Muscle layer of colon (tissue), 2 donors: ENCODE results near the gene SLC1A7.

Experiments used
- H3K27ac ChIP-seq: one replicate; pipeline ENCODE4 v1.7.0; 2013; ENCODE audit warnings: low read depth, mild to moderate bottlenecking, low read length, moderate library complexity
- H3K27me3 ChIP-seq, 2 donors: one replicate each; pipeline ENCODE4 v1.7.0; 2013; ENCODE audit warnings: low read length in 2 of 2, mild to moderate bottlenecking in 2 of 2; ENCODE audit not compliant: insufficient read depth in 2 of 2, control insufficient read depth in 1 of 2
- H3K36me3 ChIP-seq: one replicate; pipeline ENCODE4 v1.7.0; 2013; ENCODE audit warnings: mild to moderate bottlenecking, low read length; ENCODE audit not compliant: insufficient read depth
- H3K4me1 ChIP-seq: one replicate; pipeline ENCODE4 v1.7.0; 2013; ENCODE audit warnings: mild to moderate bottlenecking, low read length; ENCODE audit not compliant: insufficient read depth
- H3K4me3 ChIP-seq, 2 donors: one replicate each; pipeline ENCODE4 v1.7.0; 2013; ENCODE audit warnings: low read length in 2 of 2, low read depth in 1 of 2, mild to moderate bottlenecking in 1 of 2, moderate library complexity in 1 of 2
- H3K9ac ChIP-seq: one replicate; pipeline ENCODE4 v1.7.0; 2013; ENCODE audit warnings: low read length
- H3K9me3 ChIP-seq: one replicate; pipeline ENCODE4 v1.7.0; 2013; ENCODE audit warnings: mild to moderate bottlenecking, low read length
- donor health status: abdominal sarcoma.
- donor health status: Adenocarcinoma of cecum.

Gene SLC1A7

GRCh38 chr1:53130878-53131589 is 11.4 kb downstream of the SLC1A7 start:
- H3K27me3 ChIP-seq = no peaks in the 10 kb centered on the region
- H3K27ac ChIP-seq = peak overlapping the region; percentile 94
- no peak overlapping the region for H3K4me3 ChIP-seq
- H3K36me3 ChIP-seq = no peaks in the 10 kb centered on the region
- H3K9me3 ChIP-seq = no peaks in the 10 kb centered on the region
- H3K4me1 ChIP-seq = peaks cover 78% of the 10 kb centered on the region
- peak overlapping the region; percentile 42 for H3K9ac ChIP-seq

- H3K4me1 ChIP-seq = peaks cover 80% of the 10 kb centered on the region
- peak overlapping the region; percentile 94 for H3K27ac ChIP-seq
- peak overlapping the region; percentile 42 for H3K9ac ChIP-seq
- H3K36me3 ChIP-seq = no peaks in the 10 kb centered on the region
- no peaks in the 10 kb centered on the region for H3K9me3 ChIP-seq
- no peak overlapping the region for H3K4me3 ChIP-seq
- no peaks in the 10 kb centered on the region for H3K27me3 ChIP-seq
Observed at GRCh38 chr1:53130598-53130877, 11.9 kb downstream of the SLC1A7 start.

- no peaks in the 10 kb centered on the region for H3K9me3 ChIP-seq
- peak overlapping the region; percentile 71 for H3K27ac ChIP-seq
- H3K4me3 ChIP-seq = no peak overlapping the region
Observed at GRCh38 chr1:53129891-53130597, 12.4 kb downstream of the SLC1A7 start.

GRCh38 chr1:53128401-53128800 is 14.0 kb downstream of the SLC1A7 start:
- Histone ChIP-seq H3K9me3 (no peaks in the 10 kb centered on the region), H3K27ac (no peak overlapping the region), H3K9ac (no peak overlapping the region), H3K4me3 (no peak overlapping the region), H3K27me3 (no peaks in the 10 kb centered on the region), H3K4me1 (peaks cover 86% of the 10 kb centered on the region), H3K36me3 (no peaks in the 10 kb centered on the region)

More at GRCh38 chr1:53129891-53130597, 12.4 kb downstream of the SLC1A7 start:
- H3K9ac ChIP-seq = no peak overlapping the region
- no peaks in the 10 kb centered on the region for H3K36me3 ChIP-seq
- peaks cover 80% of the 10 kb centered on the region for H3K4me1 ChIP-seq
- H3K27me3 ChIP-seq = no peaks in the 10 kb centered on the region

GRCh38 chr1:53127546-53127945 is 14.9 kb downstream of the SLC1A7 start:
- no peaks in the 10 kb centered on the region for H3K36me3 ChIP-seq
- H3K27ac ChIP-seq = peak overlapping the region; percentile 8
- peaks cover 86% of the 10 kb centered on the region for H3K4me1 ChIP-seq
- no peak overlapping the region for H3K9ac ChIP-seq
- no peaks in the 10 kb centered on the region for H3K27me3 ChIP-seq
- H3K4me3 ChIP-seq = peak overlapping the region in 1 of 2 donors; percentile 3
- no peaks in the 10 kb centered on the region for H3K9me3 ChIP-seq

- H3K36me3 ChIP-seq = no peaks in the 10 kb centered on the region
- no peaks in the 10 kb centered on the region for H3K27me3 ChIP-seq
- H3K9ac ChIP-seq = no peak overlapping the region
- no peak overlapping the region for H3K4me3 ChIP-seq
- H3K27ac ChIP-seq = peak overlapping the region; percentile 35
- H3K4me1 ChIP-seq = peaks cover 86% of the 10 kb centered on the region
- no peaks in the 10 kb centered on the region for H3K9me3 ChIP-seq
Observed at GRCh38 chr1:53126495-53126894, 15.9 kb downstream of the SLC1A7 start.

- H3K9ac ChIP-seq = no peak overlapping the region
- no peaks in the 10 kb centered on the region for H3K9me3 ChIP-seq
- H3K4me1 ChIP-seq = peaks cover 86% of the 10 kb centered on the region
- H3K27ac ChIP-seq = peak overlapping the region; percentile 64
- peak overlapping the region in 1 of 2 donors; percentile 1 for H3K4me3 ChIP-seq
- H3K36me3 ChIP-seq = no peaks in the 10 kb centered on the region
- H3K27me3 ChIP-seq = no peaks in the 10 kb centered on the region
Observed at GRCh38 chr1:53125623-53126360, 16.6 kb downstream of the SLC1A7 start.

GRCh38 chr1:53125122-53125521 is 17.3 kb downstream of the SLC1A7 start:
- Histone ChIP-seq H3K4me3 (peak overlapping the region in 1 of 2 donors; percentile 1), H3K36me3 (no peaks in the 10 kb centered on the region), H3K4me1 (peaks cover 86% of the 10 kb centered on the region), H3K27ac (peak overlapping the region; percentile 64), H3K9me3 (no peaks in the 10 kb centered on the region), H3K27me3 (no peaks in the 10 kb centered on the region), H3K9ac (no peak overlapping the region)

- H3K4me3 ChIP-seq = no peak overlapping the region
- H3K36me3 ChIP-seq = no peaks in the 10 kb centered on the region
- no peaks in the 10 kb centered on the region for H3K27me3 ChIP-seq
- no peak overlapping the region for H3K9ac ChIP-seq
- no peaks in the 10 kb centered on the region for H3K9me3 ChIP-seq
- peaks cover 76% of the 10 kb centered on the region for H3K4me1 ChIP-seq
- H3K27ac ChIP-seq = peak overlapping the region; percentile 68
Observed at GRCh38 chr1:53123453-53124140, 18.8 kb downstream of the SLC1A7 start.

- Histone ChIP-seq H3K4me3 (no peak overlapping the region), H3K36me3 (no peaks in the 10 kb centered on the region), H3K9me3 (no peaks in the 10 kb centered on the region), H3K27me3 (no peaks in the 10 kb centered on the region), H3K9ac (no peak overlapping the region), H3K4me1 (peaks cover 73% of the 10 kb centered on the region), H3K27ac (peak overlapping the region; percentile 68)
Observed at GRCh38 chr1:53122961-53123413, 19.5 kb downstream of the SLC1A7 start.
